Endothelial cell of umbilical vein (primary cell): ENCODE measurements around the gene GCNA. TPM values are rescaled to one million over a fixed set of nuclear protein-coding genes. Genes with fewer than 3 reads are reported as not detected.
A peak's percentile ranks its signal among the peaks of the same experiment; 100 is the strongest.

Experiments
- BruUV-seq: library from RNA; stranded (reverse); fragments of 400-500 nt; replicated peaks from 2 replicates; lab custom pipeline; 2021; lab: Mats Ljungman, UMichigan
- CTCF ChIA-PET: fragments of 300-600, 350-600 bp; sonication (Branson Sonifier 250); formaldehyde crosslinking; loops from one replicate; lab custom pipeline; 2021; ENCODE audit warnings: antibody characterized with exemption, inconsistent platforms; lab: Charles Lee
- POLR2A ChIA-PET: fragments of 300-600, 350-600 bp; sonication (Branson Sonifier 250); formaldehyde crosslinking; loops from one replicate; lab custom pipeline; 2021; ENCODE audit warnings: antibody characterized with exemption, inconsistent platforms; lab: Charles Lee
- DNase-seq: peaks from one replicate; pipeline ENCODE4 v3.0.0-alpha.2; 2011; ENCODE audit warnings: low read depth, low spot score
- FAIRE-seq: peaks from 2 replicates; lab custom pipeline; 2011; peaks lifted over from hg19 to GRCh38; lab: Jason Lieb, UNC
- H2AFZ ChIP-seq: 2 replicates; pipeline ENCODE4 v1.6.0; 2012; ENCODE audit warnings: low read depth, low read length, control low read depth, inconsistent platforms
- H3K27ac ChIP-seq: 2 replicates; pipeline ENCODE4 v1.5.1; 2011; ENCODE audit warnings: low read depth, mild to moderate bottlenecking, control low read depth, low read length, moderate library complexity; ENCODE audit not compliant: insufficient read depth
- H3K27me3 ChIP-seq, 2 experiments: 2 replicates each; pipeline versions ENCODE4 v1.6.0 to v1.6.1; 2011; ENCODE audit warnings: low read length in 2 of 2, mixed read lengths in 1 of 2; ENCODE audit not compliant: control insufficient read depth in 2 of 2, insufficient read depth in 2 of 2
- H3K36me3 ChIP-seq, 2 experiments: 2 replicates in 1 of 2; 3 replicates in 1 of 2; pipeline ENCODE4 v1.5.1; 2011; ENCODE audit warnings: low read length in 2 of 2, mild to moderate bottlenecking in 1 of 2, moderate library complexity in 1 of 2; ENCODE audit not compliant: control insufficient read depth in 2 of 2, insufficient read depth in 2 of 2; ENCODE audit errors: extremely low read depth in 1 of 2
- H3K4me1 ChIP-seq: 3 replicates; pipeline ENCODE4 v1.5.1; 2011; ENCODE audit warnings: mild to moderate bottlenecking, low read length; ENCODE audit not compliant: control insufficient read depth, insufficient read depth; ENCODE audit errors: extremely low read depth
- H3K4me2 ChIP-seq: 2 replicates; pipeline ENCODE4 v1.6.1; 2011; ENCODE audit warnings: low read length, control low read depth, mixed read lengths; ENCODE audit not compliant: insufficient read depth
- H3K4me3 ChIP-seq, 3 experiments: fragments of 200-600 bp in 1 of 3; sonication (generic), shearing (Covaris generic) in 1 of 3; replicated peaks in 1 of 3; 2 replicates each; pipeline ENCODE4 v1.5.1; 2011 to 2016; ENCODE audit warnings: control low read depth in 3 of 3, low read length in 3 of 3, mild to moderate bottlenecking in 2 of 3, inconsistent platforms in 1 of 3, low read depth in 1 of 3, moderate library complexity in 1 of 3; ENCODE audit not compliant: insufficient read depth in 1 of 3
- H3K79me2 ChIP-seq: 2 replicates; pipeline ENCODE4 v1.6.0; 2012; ENCODE audit warnings: low read length, inconsistent platforms; ENCODE audit not compliant: control insufficient read depth, insufficient read depth
- H3K9ac ChIP-seq: replicated peaks from 2 replicates; pipeline ENCODE3; 2011; ENCODE audit warnings: low read length, control low read depth; ENCODE audit not compliant: insufficient read depth; ENCODE audit errors: extremely low read depth
- H3K9me1 ChIP-seq: replicated peaks from 3 replicates; pipeline ENCODE4 v1.6.0; 2011; ENCODE audit warnings: mild to moderate bottlenecking, low read length; ENCODE audit not compliant: control insufficient read depth, insufficient read depth; ENCODE audit errors: extremely low read depth
- H3K9me3 ChIP-seq: replicated peaks from 2 replicates; pipeline ENCODE4 v1.5.1; 2012; ENCODE audit warnings: low read length, inconsistent platforms; ENCODE audit not compliant: control insufficient read depth, insufficient read depth
- H4K20me1 ChIP-seq: replicated peaks from 2 replicates; pipeline ENCODE3; 2011; ENCODE audit warnings: mild to moderate bottlenecking, low read length; ENCODE audit not compliant: control insufficient read depth, insufficient read depth; ENCODE audit errors: extremely low read depth
- EZH2 ChIP-seq: IDR thresholded peaks from 2 replicates; pipeline ENCODE4 v1.6.1; 2012; ENCODE audit warnings: borderline replicate concordance, low read depth, mild to moderate bottlenecking, moderate library complexity, low read length, inconsistent platforms; ENCODE audit not compliant: severe bottlenecking
- FOS ChIP-seq: IDR thresholded peaks from 2 replicates; pipeline ENCODE4 v1.6.1; 2011; ENCODE audit warnings: mild to moderate bottlenecking, low read length, moderate library complexity, borderline replicate concordance; ENCODE audit not compliant: insufficient read depth
- GATA2 ChIP-seq: IDR thresholded peaks from 2 replicates; pipeline ENCODE4 v1.7.0; 2011; ENCODE audit warnings: low read depth, mild to moderate bottlenecking, moderate library complexity, mixed read lengths, low read length; ENCODE audit not compliant: insufficient read length, insufficient read depth
- JUN ChIP-seq: IDR thresholded peaks from 2 replicates; pipeline ENCODE4 v1.6.1; 2011; ENCODE audit warnings: borderline replicate concordance, low read depth; ENCODE audit not compliant: insufficient read length, insufficient read depth
- MYC ChIP-seq: IDR thresholded peaks from one replicate; pipeline ENCODE4 v1.6.1; 2011; ENCODE audit warnings: mild to moderate bottlenecking, low read depth, low read length
- POLR2A ChIP-seq: IDR thresholded peaks from 2 replicates; pipeline ENCODE4 v1.6.1; 2012; ENCODE audit warnings: low read depth, mild to moderate bottlenecking, control low read depth, low read length
- POLR2AphosphoS5 ChIP-seq: IDR thresholded peaks from 2 replicates; pipeline ENCODE4 v1.6.1; 2012; ENCODE audit warnings: low read depth, mild to moderate bottlenecking, control low read depth, low read length, moderate library complexity; ENCODE audit not compliant: insufficient read depth
- dilution Hi-C: fragments of 300-500 bp; cut with MboI; formaldehyde crosslinking; loops from one replicate; pipeline ENCODE4 v1.15.0; 2019; ENCODE audit warnings: low sequenced_read_pairs; ENCODE audit not compliant: extremely low pct_ligation_motif_present
- intact Hi-C: fragments of 100-400 bp; cut with micrococcal nuclease; formaldehyde crosslinking; loops from one replicate; pipeline ENCODE4 v1.10.0; 2022
- polyA plus RNA-seq, 4 experiments: library from polyadenylated mRNA; depleted of rRNA in 3 of 4; stranded (reverse) in 3 of 4; unstranded in 1 of 4; fragments of >200 nt; gene quantifications; 2 replicates each; pipeline versions ENCODE4 v1.2.1 to v1.2.3, GENCODE V29; 2011 to 2012; ENCODE audit warnings: missing spikeins in 1 of 4
- total RNA-seq: library from RNA; stranded (reverse); gene quantifications from 2 replicates; pipeline ENCODE4 v1.2.3, GENCODE V29; 2021
- TF ChIP-seq, protein P1 (sequence below), 2 donors: IDR thresholded peaks; 1 replicate in 1 of 2; 2 replicates in 1 of 2; pipeline ENCODE4 v1.5.1; 2011; ENCODE audit warnings: low read length in 2 of 2, mild to moderate bottlenecking in 2 of 2, moderate library complexity in 2 of 2, control low read depth in 1 of 2, inconsistent platforms in 1 of 2, low read depth in 1 of 2; ENCODE audit not compliant: insufficient read depth in 1 of 2; ENCODE audit errors: extremely low read depth in 1 of 2

Gene GCNA
- total and polyA plus RNA-seq, 2 donors (not counting 3 experiments of a cell fraction or from before 2014, with no cell fraction given): 1.0 to 4.0 TPM

DNA sequence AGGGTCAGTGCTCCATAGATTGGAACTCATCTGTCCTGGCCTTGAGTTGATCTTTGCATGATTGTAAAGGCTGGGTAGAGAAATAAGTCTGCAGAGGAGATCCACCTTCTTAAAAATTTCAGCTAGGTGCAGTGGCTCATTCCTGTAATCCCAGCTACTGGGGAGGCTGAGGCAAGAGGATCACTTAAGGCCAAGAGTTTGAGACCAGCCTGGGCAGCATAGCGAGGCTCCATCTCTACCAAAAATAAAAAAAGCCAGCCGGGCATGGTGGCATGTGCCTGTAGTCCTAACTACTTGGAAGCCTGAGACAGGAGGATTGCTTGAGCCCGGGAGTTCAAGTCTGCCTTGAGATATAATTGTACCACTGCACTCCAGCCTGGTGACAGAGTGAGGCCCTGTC, 40.5 kb downstream of the GCNA start:
- Histone ChIP-seq H2AFZ (no peak overlapping the region), H3K36me3 (peaks cover 0 to 2% of the 10 kb centered on the region in 2 experiments), H3K4me3 (no peak overlapping the region), H3K4me1 (peaks cover 11% of the 10 kb centered on the region), H4K20me1 (no peaks in the 10 kb centered on the region), H3K27ac (no peak overlapping the region), H3K4me2 (no peak overlapping the region), H3K27me3 (no peaks in the 10 kb centered on the region), H3K9me1 (no peaks in the 10 kb centered on the region), H3K79me2 (no peaks in the 10 kb centered on the region), H3K9me3 (no peaks in the 10 kb centered on the region), H3K9ac (no peak overlapping the region)
- dilution Hi-C loops (no loop called here), intact Hi-C loops (no loop called here)
- ChIA-PET CTCF (interaction anchor here (1.1 kb wide), 1 partner anchor 33 kb away, joined by 3 read pairs; no protein-coding TSS in a partner anchor), POLR2A (no interaction called here)
- FAIRE-seq: peak; percentile 37
- DNase-seq: no peak
- TF ChIP-seq GATA2: no peak
- TF ChIP-seq MYC: no peak
- TF ChIP-seq POLR2AphosphoS5: no peak
- TF ChIP-seq, protein P1, sequence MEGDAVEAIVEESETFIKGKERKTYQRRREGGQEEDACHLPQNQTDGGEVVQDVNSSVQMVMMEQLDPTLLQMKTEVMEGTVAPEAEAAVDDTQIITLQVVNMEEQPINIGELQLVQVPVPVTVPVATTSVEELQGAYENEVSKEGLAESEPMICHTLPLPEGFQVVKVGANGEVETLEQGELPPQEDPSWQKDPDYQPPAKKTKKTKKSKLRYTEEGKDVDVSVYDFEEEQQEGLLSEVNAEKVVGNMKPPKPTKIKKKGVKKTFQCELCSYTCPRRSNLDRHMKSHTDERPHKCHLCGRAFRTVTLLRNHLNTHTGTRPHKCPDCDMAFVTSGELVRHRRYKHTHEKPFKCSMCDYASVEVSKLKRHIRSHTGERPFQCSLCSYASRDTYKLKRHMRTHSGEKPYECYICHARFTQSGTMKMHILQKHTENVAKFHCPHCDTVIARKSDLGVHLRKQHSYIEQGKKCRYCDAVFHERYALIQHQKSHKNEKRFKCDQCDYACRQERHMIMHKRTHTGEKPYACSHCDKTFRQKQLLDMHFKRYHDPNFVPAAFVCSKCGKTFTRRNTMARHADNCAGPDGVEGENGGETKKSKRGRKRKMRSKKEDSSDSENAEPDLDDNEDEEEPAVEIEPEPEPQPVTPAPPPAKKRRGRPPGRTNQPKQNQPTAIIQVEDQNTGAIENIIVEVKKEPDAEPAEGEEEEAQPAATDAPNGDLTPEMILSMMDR (IDR thresholded peaks at IDR 0.05; ENCODE audit: extremely low read depth in 1 of 2, insufficient read depth in 1 of 2, low read depth in 1 of 2, low read length in 2 of 2): no peak
- TF ChIP-seq POLR2A: no peak
- no peak for TF ChIP-seq JUN
- no TSS peak for BruUV-seq

DNA sequence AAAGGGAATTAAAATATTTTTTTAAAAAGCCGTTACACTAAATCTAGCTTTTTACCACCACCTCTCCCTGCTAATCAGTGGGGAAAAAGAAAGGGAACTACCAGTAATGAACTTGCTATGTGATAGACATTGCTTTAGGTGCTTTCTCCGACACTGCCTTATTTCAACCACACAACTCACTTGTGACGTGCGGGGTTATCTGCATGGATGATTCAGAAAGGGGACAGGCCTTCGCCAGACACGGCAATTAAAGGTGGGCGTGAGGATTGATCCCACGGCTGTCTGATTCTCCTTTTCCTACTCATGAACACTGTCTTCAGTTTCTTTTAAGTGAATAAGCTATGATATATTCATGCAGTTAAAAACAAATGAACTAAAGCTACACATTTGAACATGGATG, 41.0 kb downstream of the GCNA start:
- H3K36me3 ChIP-seq: peaks cover 0 to 2% of the 10 kb centered on the region in 2 experiments
- no TSS peak for BruUV-seq
- H3K27me3 ChIP-seq: no peaks in the 10 kb centered on the region
- ChIA-PET CTCF (interaction anchor here (1.1 kb wide), 1 partner anchor 33 kb away, joined by 3 read pairs; no protein-coding TSS in a partner anchor), POLR2A (no interaction called here)
- no peak overlapping the region for H3K9ac ChIP-seq
- intact Hi-C loops: no loop called here
- TF ChIP-seq POLR2A: no peak
- TF ChIP-seq MYC: no peak
- TF ChIP-seq EZH2: no peak
- TF ChIP-seq JUN: no peak
- TF ChIP-seq FOS: no peak
- no peak for TF ChIP-seq GATA2
- TF ChIP-seq, protein P1 (IDR thresholded peaks at IDR 0.05; ENCODE audit: extremely low read depth in 1 of 2, insufficient read depth in 1 of 2, low read depth in 1 of 2, low read length in 2 of 2): no peak
- H3K4me2 ChIP-seq: no peak overlapping the region
- H3K9me1 ChIP-seq: no peaks in the 10 kb centered on the region
- dilution Hi-C loops: no loop called here
- H3K9me3 ChIP-seq: no peaks in the 10 kb centered on the region
- FAIRE-seq (no peak), DNase-seq (no peak)
- no peaks in the 10 kb centered on the region for H4K20me1 ChIP-seq
- no peak overlapping the region for H3K27ac ChIP-seq
- no peak overlapping the region for H2AFZ ChIP-seq
- H3K4me1 ChIP-seq: peaks cover 11% of the 10 kb centered on the region
- no peaks in the 10 kb centered on the region for H3K79me2 ChIP-seq
- H3K4me3 ChIP-seq: no peak overlapping the region
